UCSD-AML1 (cell line): ENCODE data around the gene LRMDA.

Source experiments
- DNase-seq: peaks from one replicate; lab custom pipeline; 2025; ENCODE audit not compliant: unreplicated experiment; lab: John Stamatoyannopoulos, UW

The LRMDA gene

GRCh38 chr10:75694269-75694668, 262.8 kb downstream of the LRMDA start:
- DNase-seq, result no peak

GRCh38 chr10:75694790-75695189, 263.4 kb downstream of the LRMDA start:
- DNase-seq, result no peak

GRCh38 chr10:75695994-75696393, 264.6 kb downstream of the LRMDA start:
- DNase-seq, result no peak

GRCh38 chr10:75696536-75696935, 265.1 kb downstream of the LRMDA start:
- no peak for DNase-seq

- DNase-seq, result no peak
These were observed 271.9 kb downstream of the LRMDA start for GRCh38 chr10:75703191-75703854.

GRCh38 chr10:75705426-75705825, 274.0 kb downstream of the LRMDA start:
- DNase-seq, result no peak

- DNase-seq, result no peak
These were observed 275.8 kb downstream of the LRMDA start for GRCh38 chr10:75707080-75707840.

GRCh38 chr10:75708060-75708459, 276.6 kb downstream of the LRMDA start:
- DNase-seq, result no peak

GRCh38 chr10:75709245-75709644, 277.8 kb downstream of the LRMDA start:
- no peak for DNase-seq

GRCh38 chr10:75709811-75710210, 278.4 kb downstream of the LRMDA start:
- no peak for DNase-seq

- DNase-seq, result no peak
These were observed 280.9 kb downstream of the LRMDA start for GRCh38 chr10:75712242-75712880.

- no peak for DNase-seq
These were observed 285.1 kb downstream of the LRMDA start for GRCh38 chr10:75716506-75716905.

GRCh38 chr10:75717126-75717916, 285.9 kb downstream of the LRMDA start:
- DNase-seq, result no peak

GRCh38 chr10:75718991-75719390, 287.6 kb downstream of the LRMDA start:
- no peak for DNase-seq

- no peak for DNase-seq
These were observed 288.7 kb downstream of the LRMDA start for GRCh38 chr10:75720157-75720556.

GRCh38 chr10:75722020-75722419, 290.6 kb downstream of the LRMDA start:
- no peak for DNase-seq

GRCh38 chr10:75722609-75723008, 291.2 kb downstream of the LRMDA start:
- DNase-seq, result no peak

GRCh38 chr10:75723319-75723980, 292.0 kb downstream of the LRMDA start:
- peak; percentile 59 for DNase-seq

GRCh38 chr10:75724047-75724446, 292.6 kb downstream of the LRMDA start:
- DNase-seq, result no peak

- DNase-seq, result no peak
These were observed 295.4 kb downstream of the LRMDA start for GRCh38 chr10:75726522-75727483.
